GM23338 (cell line): Measurements from ENCODE around the gene RNF115. TPM values are rescaled to one million over a fixed set of nuclear protein-coding genes. Genes with fewer than 3 reads are reported as not detected.

Experiments used
- ATAC-seq: fragments of 200-7000 bp; cut with Tn5 transposase; 3 replicates; pipeline ENCODE4 v1.9.1; 2020
- DNase-seq: peaks from one replicate; pipeline ENCODE4 v3.0.0-alpha.2; 2015; ENCODE audit warnings: low spot score
- H2AFZ ChIP-seq: fragments of 200-600 bp; sonication (generic); 2 replicates; pipeline ENCODE4 v1.8.0; 2016; ENCODE audit warnings: antibody characterized with exemption, mild to moderate bottlenecking, moderate library complexity
- H3F3A ChIP-seq: fragments of 200-600 bp; sonication (generic); replicated peaks from 2 replicates; pipeline ENCODE4 v1.8.0; 2017; ENCODE audit warnings: antibody characterized with exemption, mixed run types, low read depth
- H3K27ac ChIP-seq: fragments of 200-600 bp; sonication (generic); 2 replicates; pipeline ENCODE4 v1.6.1; 2016; ENCODE audit warnings: low read depth
- H3K27me3 ChIP-seq: fragments of 200-600 bp; sonication (generic); 2 replicates; pipeline ENCODE4 v1.8.0; 2016; ENCODE audit warnings: mild to moderate bottlenecking, mixed run types, moderate library complexity; ENCODE audit not compliant: insufficient read depth
- H3K36me3 ChIP-seq: fragments of 200-600 bp; sonication (generic); 2 replicates; pipeline ENCODE4 v1.8.0; 2016; ENCODE audit warnings: mild to moderate bottlenecking; ENCODE audit not compliant: insufficient read depth
- H3K4me1 ChIP-seq: fragments of 200-600 bp; sonication (generic); 2 replicates; pipeline ENCODE4 v1.8.0; 2016; ENCODE audit warnings: mild to moderate bottlenecking, moderate library complexity; ENCODE audit not compliant: insufficient read depth
- H3K4me2 ChIP-seq: fragments of 200-600 bp; sonication (generic); 2 replicates; pipeline ENCODE4 v1.7.1; 2017; ENCODE audit warnings: mixed run types
- H3K4me3 ChIP-seq: fragments of 200-600 bp; sonication (generic); 2 replicates; pipeline ENCODE4 v1.6.1; 2016; ENCODE audit warnings: mixed run types
- H3K79me2 ChIP-seq: fragments of 200-600 bp; sonication (generic); replicated peaks from 2 replicates; pipeline ENCODE4 v1.8.0; 2017; ENCODE audit warnings: mild to moderate bottlenecking; ENCODE audit not compliant: insufficient read depth
- H3K9me2 ChIP-seq: fragments of 200-600 bp; sonication (generic); 2 replicates; pipeline ENCODE4 v1.8.0; 2017; ENCODE audit not compliant: insufficient read depth
- H4K20me1 ChIP-seq: fragments of 200-600 bp; sonication (generic); replicated peaks from 2 replicates; pipeline ENCODE4 v1.8.0; 2017; ENCODE audit warnings: mild to moderate bottlenecking; ENCODE audit not compliant: insufficient read depth
- H3K27ac Mint-ChIP-seq: 2 replicates; pipeline ENCODE4 v1.8.0; 2020; ENCODE audit warnings: inconsistent platforms, mild to moderate bottlenecking, moderate library complexity, mixed read lengths
- H3K27me3 Mint-ChIP-seq: 3 replicates; pipeline ENCODE4 v1.8.0; 2022; ENCODE audit warnings: low read depth, mild to moderate bottlenecking, moderate library complexity, mixed read lengths, inconsistent platforms; ENCODE audit not compliant: insufficient read depth, poor library complexity
- H3K36me3 Mint-ChIP-seq: 3 replicates; pipeline ENCODE4 v1.8.0; 2021; ENCODE audit warnings: low read depth, mild to moderate bottlenecking, inconsistent platforms, moderate library complexity, mixed read lengths
- H3K4me1 Mint-ChIP-seq: 3 replicates; pipeline ENCODE4 v1.8.0; 2020; ENCODE audit warnings: mild to moderate bottlenecking, inconsistent platforms, mixed read lengths
- H3K4me3 Mint-ChIP-seq: 3 replicates; pipeline ENCODE4 v1.8.0; 2021; ENCODE audit warnings: moderate library complexity, mild to moderate bottlenecking, inconsistent platforms, mixed read lengths
- H3K9me3 Mint-ChIP-seq: 3 replicates; pipeline ENCODE4 v1.8.0; 2020; ENCODE audit warnings: moderate library complexity, mild to moderate bottlenecking, inconsistent platforms, mixed read lengths
- CREB1 ChIP-seq: fragments of 250-450 bp; sonication (Bioruptor Pico); IDR thresholded peaks from 2 replicates; pipeline ENCODE4 v1.5.0; 2020; ENCODE audit warnings: low read depth, mild to moderate bottlenecking, moderate library complexity
- CTCF ChIP-seq, 2 experiments: fragments of 200-600 bp in 1 of 2; sonication (generic) in 1 of 2; conservative IDR thresholded peaks; 2 replicates each; pipeline versions ENCODE4 v1.5.1 to v1.6.1; 2016 to 2017; ENCODE audit warnings: antibody characterized with exemption in 2 of 2, low read depth in 2 of 2, mild to moderate bottlenecking in 2 of 2, moderate library complexity in 1 of 2
- ETS1 ChIP-seq: IDR thresholded peaks from 2 replicates; pipeline ENCODE4 v1.6.1; 2016; ENCODE audit warnings: antibody characterized with exemption
- EZH2 ChIP-seq: fragments of 200-600 bp; sonication (generic); IDR thresholded peaks from one replicate; pipeline ENCODE4 v1.8.0; 2017; ENCODE audit warnings: antibody characterized with exemption, mild to moderate bottlenecking, low read depth; ENCODE audit not compliant: unreplicated experiment
- EZH2phosphoT487 ChIP-seq: fragments of 200-600 bp; sonication (generic); IDR thresholded peaks from one replicate; pipeline ENCODE4 v1.8.1; 2018; ENCODE audit warnings: antibody characterized with exemption; ENCODE audit not compliant: unreplicated experiment
- JUNB ChIP-seq: IDR thresholded peaks from one replicate; pipeline ENCODE4 v1.6.1; 2016; ENCODE audit warnings: antibody characterized with exemption; ENCODE audit not compliant: unreplicated experiment
- NANOG ChIP-seq: IDR thresholded peaks from 2 replicates; pipeline ENCODE4 v1.6.1; 2016; ENCODE audit warnings: antibody characterized with exemption, borderline replicate concordance
- POLR2AphosphoS5 ChIP-seq: IDR thresholded peaks from 2 replicates; pipeline ENCODE4 v1.6.1; 2016; ENCODE audit warnings: antibody characterized with exemption, low read depth
- ZNF114 ChIP-seq: fragments of 250-450 bp; sonication (Bioruptor Pico); IDR thresholded peaks from 2 replicates; pipeline ENCODE4 v1.5.0; 2020; ENCODE audit warnings: mild to moderate bottlenecking, moderate library complexity
- ZNF331 ChIP-seq: fragments of 250-450 bp; sonication (Bioruptor Pico); IDR thresholded peaks from 2 replicates; pipeline ENCODE4 v1.5.0; 2020; ENCODE audit warnings: low read depth, mild to moderate bottlenecking, moderate library complexity
- polyA plus RNA-seq: library from polyadenylated mRNA; unstranded; fragments of >200 nt; fragmentation: Nextera tagmentation; extraction: Ambion mirVana; gene quantifications from 2 replicates; pipeline ENCODE4 v1.2.1, GENCODE V29; 2016
- total RNA-seq: library from RNA; depleted of rRNA; stranded (reverse); fragments of >200 nt; shearing (Covaris generic); gene quantifications from 2 replicates; pipeline ENCODE4 v1.2.3, GENCODE V29; 2014

RNF115 gene
- total and polyA plus RNA-seq, 2 experiments from 2014 or later: 10.6 to 10.9 TPM

GRCh38 chr1:145730900-145731299, 93.0 kb downstream of the RNF115 start:
- Mint-ChIP-seq H3K4me3 (no peak overlapping the region), H3K27ac (no peak overlapping the region), H3K36me3 (no peaks in the 10 kb centered on the region), H3K27me3 (peaks cover 8% of the 10 kb centered on the region), H3K4me1 (peaks cover 25% of the 10 kb centered on the region), H3K9me3 (no peaks in the 10 kb centered on the region)
- Histone ChIP-seq H3K4me1 (0 out of 2 replicates have a peak, but pooled peaks cover 6% of the 10 kb centered on the region), H3K79me2 (no peaks in the 10 kb centered on the region), H3K4me2 (no peak overlapping the region), H3K27ac (no peak overlapping the region), H3K9me2 (0 out of 2 replicates have a peak, but pooled peaks cover under 1% of the 10 kb centered on the region), H4K20me1 (peaks cover 4% of the 10 kb centered on the region; the same call in 1 of the 2 replicates), H3K4me3 (no peak overlapping the region), H3K36me3 (no peaks in the 10 kb centered on the region), H2AFZ (no peak overlapping the region), H3K27me3 (no peaks in the 10 kb centered on the region), H3F3A (no peaks in the 10 kb centered on the region)
- ATAC-seq (peak; percentile 50), DNase-seq (peak; percentile 53)
- TF ChIP-seq POLR2AphosphoS5 (no peak), CTCF (conservative IDR thresholded peaks at IDR 0.05; ENCODE audit: low read depth in 2 of 2) (peak in 1 of 2 experiments; percentile 25; a peak in 3 of 4 replicates)

- no peaks in the 10 kb centered on the region for H3K79me2 ChIP-seq
- no peak overlapping the region for H3K4me2 ChIP-seq
- H3K4me1 Mint-ChIP-seq: peaks cover 25% of the 10 kb centered on the region
- H3K9me2 ChIP-seq: no peaks in the 10 kb centered on the region
- no peak overlapping the region for H3K27ac ChIP-seq
- H3K4me1 ChIP-seq: 0 out of 2 replicates have a peak, but pooled peaks cover 6% of the 10 kb centered on the region
- peaks cover 4% of the 10 kb centered on the region; the same call in 1 of the 2 replicates for H4K20me1 ChIP-seq
- no peak overlapping the region for H3K27ac Mint-ChIP-seq
- no peaks in the 10 kb centered on the region for H3F3A ChIP-seq
- DNase-seq (no peak), ATAC-seq (no peak)
- no peaks in the 10 kb centered on the region for H3K36me3 ChIP-seq
- H2AFZ ChIP-seq: no peak overlapping the region
- H3K36me3 Mint-ChIP-seq: no peaks in the 10 kb centered on the region
- no peak overlapping the region for H3K4me3 ChIP-seq
- no peaks in the 10 kb centered on the region for H3K9me3 Mint-ChIP-seq
- no peak overlapping the region for H3K4me3 Mint-ChIP-seq
- H3K27me3 Mint-ChIP-seq: peaks cover 8% of the 10 kb centered on the region
- H3K27me3 ChIP-seq: no peaks in the 10 kb centered on the region
- TF ChIP-seq ZNF114 (no peak), NANOG (no peak), EZH2 (no peak), ETS1 (no peak), EZH2phosphoT487 (no peak), JUNB (no peak), CTCF (conservative IDR thresholded peaks at IDR 0.05; ENCODE audit: low read depth in 2 of 2) (no peak), CREB1 (no peak), POLR2AphosphoS5 (no peak), ZNF331 (no peak)
Observed at GRCh38 chr1:145730467-145730866, 93.4 kb downstream of the RNF115 start.
